ENCODE results near the gene AMFR.

DNA sequence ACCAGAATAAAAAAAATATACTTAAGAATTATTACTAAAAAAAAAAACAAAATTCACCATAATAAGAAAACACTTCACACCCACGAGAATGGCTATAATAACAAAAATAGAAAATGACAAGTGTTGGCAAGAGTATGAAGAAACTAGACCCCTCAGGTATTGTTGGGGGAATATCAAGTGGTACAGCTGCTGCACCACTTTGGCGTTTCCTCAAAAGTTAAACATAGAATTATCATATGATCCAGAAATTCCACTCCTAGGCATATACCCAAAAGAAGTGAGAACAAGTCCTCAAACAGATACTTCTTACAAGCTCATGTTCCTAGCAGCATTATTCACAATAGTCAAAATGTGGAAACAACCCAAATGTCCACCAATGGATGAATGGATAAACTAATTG, 26.3 kb downstream of the AMFR start:
- TF ChIP-seq TCF3 (IDR thresholded peaks at IDR 0.05; ENCODE audit: borderline replicate concordance, insufficient read depth, low read depth, low read length) (no peak), ESRRA (IDR thresholded peaks at IDR 0.05; ENCODE audit: low read length) (no peak), NR2C1 (IDR thresholded peaks at IDR 0.05) (no peak), EGR1 (IDR thresholded peaks at IDR 0.05; ENCODE audit: borderline replicate concordance in 1 of 2, low read depth in 2 of 2, low read length in 2 of 2) (no peak)
- TF ChIP-seq, protein P1, sequence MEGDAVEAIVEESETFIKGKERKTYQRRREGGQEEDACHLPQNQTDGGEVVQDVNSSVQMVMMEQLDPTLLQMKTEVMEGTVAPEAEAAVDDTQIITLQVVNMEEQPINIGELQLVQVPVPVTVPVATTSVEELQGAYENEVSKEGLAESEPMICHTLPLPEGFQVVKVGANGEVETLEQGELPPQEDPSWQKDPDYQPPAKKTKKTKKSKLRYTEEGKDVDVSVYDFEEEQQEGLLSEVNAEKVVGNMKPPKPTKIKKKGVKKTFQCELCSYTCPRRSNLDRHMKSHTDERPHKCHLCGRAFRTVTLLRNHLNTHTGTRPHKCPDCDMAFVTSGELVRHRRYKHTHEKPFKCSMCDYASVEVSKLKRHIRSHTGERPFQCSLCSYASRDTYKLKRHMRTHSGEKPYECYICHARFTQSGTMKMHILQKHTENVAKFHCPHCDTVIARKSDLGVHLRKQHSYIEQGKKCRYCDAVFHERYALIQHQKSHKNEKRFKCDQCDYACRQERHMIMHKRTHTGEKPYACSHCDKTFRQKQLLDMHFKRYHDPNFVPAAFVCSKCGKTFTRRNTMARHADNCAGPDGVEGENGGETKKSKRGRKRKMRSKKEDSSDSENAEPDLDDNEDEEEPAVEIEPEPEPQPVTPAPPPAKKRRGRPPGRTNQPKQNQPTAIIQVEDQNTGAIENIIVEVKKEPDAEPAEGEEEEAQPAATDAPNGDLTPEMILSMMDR (IDR thresholded peaks at IDR 0.05 in 2 of 3, conservative IDR thresholded peaks at IDR 0.05 in 1 of 3; ENCODE audit: control insufficient read depth in 2 of 3, extremely low read depth in 1 of 3, insufficient read depth in 1 of 3, low read depth in 3 of 3, low read length in 3 of 3): no peak
- TF ChIP-seq, protein P2, sequence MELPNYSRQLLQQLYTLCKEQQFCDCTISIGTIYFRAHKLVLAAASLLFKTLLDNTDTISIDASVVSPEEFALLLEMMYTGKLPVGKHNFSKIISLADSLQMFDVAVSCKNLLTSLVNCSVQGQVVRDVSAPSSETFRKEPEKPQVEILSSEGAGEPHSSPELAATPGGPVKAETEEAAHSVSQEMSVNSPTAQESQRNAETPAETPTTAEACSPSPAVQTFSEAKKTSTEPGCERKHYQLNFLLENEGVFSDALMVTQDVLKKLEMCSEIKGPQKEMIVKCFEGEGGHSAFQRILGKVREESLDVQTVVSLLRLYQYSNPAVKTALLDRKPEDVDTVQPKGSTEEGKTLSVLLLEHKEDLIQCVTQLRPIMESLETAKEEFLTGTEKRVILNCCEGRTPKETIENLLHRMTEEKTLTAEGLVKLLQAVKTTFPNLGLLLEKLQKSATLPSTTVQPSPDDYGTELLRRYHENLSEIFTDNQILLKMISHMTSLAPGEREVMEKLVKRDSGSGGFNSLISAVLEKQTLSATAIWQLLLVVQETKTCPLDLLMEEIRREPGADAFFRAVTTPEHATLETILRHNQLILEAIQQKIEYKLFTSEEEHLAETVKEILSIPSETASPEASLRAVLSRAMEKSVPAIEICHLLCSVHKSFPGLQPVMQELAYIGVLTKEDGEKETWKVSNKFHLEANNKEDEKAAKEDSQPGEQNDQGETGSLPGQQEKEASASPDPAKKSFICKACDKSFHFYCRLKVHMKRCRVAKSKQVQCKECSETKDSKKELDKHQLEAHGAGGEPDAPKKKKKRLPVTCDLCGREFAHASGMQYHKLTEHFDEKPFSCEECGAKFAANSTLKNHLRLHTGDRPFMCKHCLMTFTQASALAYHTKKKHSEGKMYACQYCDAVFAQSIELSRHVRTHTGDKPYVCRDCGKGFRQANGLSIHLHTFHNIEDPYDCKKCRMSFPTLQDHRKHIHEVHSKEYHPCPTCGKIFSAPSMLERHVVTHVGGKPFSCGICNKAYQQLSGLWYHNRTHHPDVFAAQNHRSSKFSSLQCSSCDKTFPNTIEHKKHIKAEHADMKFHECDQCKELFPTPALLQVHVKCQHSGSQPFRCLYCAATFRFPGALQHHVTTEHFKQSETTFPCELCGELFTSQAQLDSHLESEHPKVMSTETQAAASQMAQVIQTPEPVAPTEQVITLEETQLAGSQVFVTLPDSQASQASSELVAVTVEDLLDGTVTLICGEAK (IDR thresholded peaks at IDR 0.05; ENCODE audit: borderline replicate concordance): no peak

Data from GM12878 (cell line).